Prostate gland (tissue), 2 donors: ENCODE measurements around the gene ALDOC.

ENCODE experiments used
- CTCF ChIP-seq, 4 experiments: fragments of 200-600 bp in 2 of 4; fragments of 450-650 bp in 2 of 4; sonication (generic) in 2 of 4; IDR thresholded peaks; 1 replicate in 3 of 4; 2 replicates in 1 of 4; pipeline ENCODE4 v1.5.1; 2016 to 2019; ENCODE audit warnings: antibody characterized with exemption in 4 of 4, mild to moderate bottlenecking in 2 of 4, moderate library complexity in 2 of 4
- POLR2AphosphoS5 ChIP-seq: sonication (generic); formaldehyde crosslinking; IDR thresholded peaks from one replicate; pipeline ENCODE4 v1.6.1; 2017; ENCODE audit warnings: antibody characterized with exemption

GRCh38 chr17:28598799-28599310 lies 22.2 kb upstream of the ALDOC start, which contains the start of gene SPAG5:
- TF ChIP-seq CTCF (IDR thresholded peaks at IDR 0.05): no peak
- peak; percentile 95 for TF ChIP-seq POLR2AphosphoS5
